ENCODE data around the gene SMIM28. TPM values are rescaled to one million over a fixed set of nuclear protein-coding genes. Genes with fewer than 3 reads are reported as not detected.
A peak's percentile ranks its signal among the peaks of the same experiment; 100 is the strongest.

Gene SMIM28
- total RNA-seq, 1 experiment from 2014 or later: not detected

DNA sequence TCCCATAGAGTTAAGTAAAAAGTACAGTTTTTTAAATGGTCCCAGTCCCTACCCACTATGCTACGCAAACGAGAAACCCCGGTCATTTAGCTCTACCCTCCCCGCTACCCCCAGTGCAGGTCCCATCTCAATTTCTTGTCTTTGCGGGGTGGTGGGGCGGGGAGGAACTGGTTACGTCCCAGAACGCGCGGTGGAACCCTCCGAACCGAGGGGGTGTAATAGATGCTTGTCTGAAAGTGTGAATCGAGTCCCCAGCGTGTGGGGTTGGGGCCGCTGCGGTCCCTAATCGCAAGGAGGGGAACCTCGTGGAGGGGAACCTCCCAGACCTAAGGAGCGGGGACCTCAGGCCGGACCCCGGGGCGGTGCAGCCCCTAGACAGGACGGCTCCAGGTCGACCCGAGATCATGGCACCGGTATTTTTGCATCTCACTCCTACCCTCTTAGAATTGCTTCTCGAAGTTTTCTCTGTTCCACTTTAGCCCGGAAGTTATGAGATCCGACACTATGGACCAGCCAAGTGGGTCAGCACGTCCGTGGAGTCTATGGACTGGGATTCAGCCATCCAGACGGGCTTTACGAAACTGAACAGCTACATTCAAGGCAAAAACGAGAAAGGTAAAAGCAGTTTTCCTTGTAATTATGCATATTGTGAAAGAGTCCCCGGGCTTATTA is 27.1 kb downstream of the SMIM28 start:
- TF ChIP-seq SIN3A (IDR thresholded peaks at IDR 0.05; ENCODE audit: borderline replicate concordance, insufficient read depth, low read depth, low read length): no peak
- TF ChIP-seq, protein P1, sequence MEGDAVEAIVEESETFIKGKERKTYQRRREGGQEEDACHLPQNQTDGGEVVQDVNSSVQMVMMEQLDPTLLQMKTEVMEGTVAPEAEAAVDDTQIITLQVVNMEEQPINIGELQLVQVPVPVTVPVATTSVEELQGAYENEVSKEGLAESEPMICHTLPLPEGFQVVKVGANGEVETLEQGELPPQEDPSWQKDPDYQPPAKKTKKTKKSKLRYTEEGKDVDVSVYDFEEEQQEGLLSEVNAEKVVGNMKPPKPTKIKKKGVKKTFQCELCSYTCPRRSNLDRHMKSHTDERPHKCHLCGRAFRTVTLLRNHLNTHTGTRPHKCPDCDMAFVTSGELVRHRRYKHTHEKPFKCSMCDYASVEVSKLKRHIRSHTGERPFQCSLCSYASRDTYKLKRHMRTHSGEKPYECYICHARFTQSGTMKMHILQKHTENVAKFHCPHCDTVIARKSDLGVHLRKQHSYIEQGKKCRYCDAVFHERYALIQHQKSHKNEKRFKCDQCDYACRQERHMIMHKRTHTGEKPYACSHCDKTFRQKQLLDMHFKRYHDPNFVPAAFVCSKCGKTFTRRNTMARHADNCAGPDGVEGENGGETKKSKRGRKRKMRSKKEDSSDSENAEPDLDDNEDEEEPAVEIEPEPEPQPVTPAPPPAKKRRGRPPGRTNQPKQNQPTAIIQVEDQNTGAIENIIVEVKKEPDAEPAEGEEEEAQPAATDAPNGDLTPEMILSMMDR (IDR thresholded peaks at IDR 0.05): no peak
- TF ChIP-seq, protein P2, sequence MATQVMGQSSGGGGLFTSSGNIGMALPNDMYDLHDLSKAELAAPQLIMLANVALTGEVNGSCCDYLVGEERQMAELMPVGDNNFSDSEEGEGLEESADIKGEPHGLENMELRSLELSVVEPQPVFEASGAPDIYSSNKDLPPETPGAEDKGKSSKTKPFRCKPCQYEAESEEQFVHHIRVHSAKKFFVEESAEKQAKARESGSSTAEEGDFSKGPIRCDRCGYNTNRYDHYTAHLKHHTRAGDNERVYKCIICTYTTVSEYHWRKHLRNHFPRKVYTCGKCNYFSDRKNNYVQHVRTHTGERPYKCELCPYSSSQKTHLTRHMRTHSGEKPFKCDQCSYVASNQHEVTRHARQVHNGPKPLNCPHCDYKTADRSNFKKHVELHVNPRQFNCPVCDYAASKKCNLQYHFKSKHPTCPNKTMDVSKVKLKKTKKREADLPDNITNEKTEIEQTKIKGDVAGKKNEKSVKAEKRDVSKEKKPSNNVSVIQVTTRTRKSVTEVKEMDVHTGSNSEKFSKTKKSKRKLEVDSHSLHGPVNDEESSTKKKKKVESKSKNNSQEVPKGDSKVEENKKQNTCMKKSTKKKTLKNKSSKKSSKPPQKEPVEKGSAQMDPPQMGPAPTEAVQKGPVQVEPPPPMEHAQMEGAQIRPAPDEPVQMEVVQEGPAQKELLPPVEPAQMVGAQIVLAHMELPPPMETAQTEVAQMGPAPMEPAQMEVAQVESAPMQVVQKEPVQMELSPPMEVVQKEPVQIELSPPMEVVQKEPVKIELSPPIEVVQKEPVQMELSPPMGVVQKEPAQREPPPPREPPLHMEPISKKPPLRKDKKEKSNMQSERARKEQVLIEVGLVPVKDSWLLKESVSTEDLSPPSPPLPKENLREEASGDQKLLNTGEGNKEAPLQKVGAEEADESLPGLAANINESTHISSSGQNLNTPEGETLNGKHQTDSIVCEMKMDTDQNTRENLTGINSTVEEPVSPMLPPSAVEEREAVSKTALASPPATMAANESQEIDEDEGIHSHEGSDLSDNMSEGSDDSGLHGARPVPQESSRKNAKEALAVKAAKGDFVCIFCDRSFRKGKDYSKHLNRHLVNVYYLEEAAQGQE (IDR thresholded peaks at IDR 0.05; ENCODE audit: insufficient read depth in 1 of 2, low read depth in 2 of 2, low read length in 1 of 2): no peak
- TF ChIP-seq TCF7L2 (IDR thresholded peaks at IDR 0.05; ENCODE audit: low read depth, low read length): no peak
- TF ChIP-seq POLR2AphosphoS5 (IDR thresholded peaks at IDR 0.05; ENCODE audit: low read depth, low read length): no peak
- H3K4me1 ChIP-seq (ENCODE audit: control insufficient read depth, insufficient read depth, low read length): peaks cover 6% of the 10 kb centered on the region
- H3K9me3 ChIP-seq (ENCODE audit: control insufficient read depth, insufficient read depth, low read depth, low read length): no peaks in the 10 kb centered on the region
- BruUV-seq (replicated peaks): no TSS peak
- ATAC-seq: no peak; the same call in 1 of the 2 replicates
- peak overlapping the region; percentile 81 for H3K27ac ChIP-seq (ENCODE audit: low read length)
- H3K27me3 ChIP-seq (ENCODE audit: control insufficient read depth, insufficient read depth, low read length): no peaks in the 10 kb centered on the region
- ChIA-PET CTCF (no interaction called here), POLR2A (no interaction called here)
- peak overlapping the region; percentile 79 to 92 for H3K4me3 ChIP-seq (ENCODE audit: low read depth in 2 of 2, low read length in 2 of 2)
- in situ Hi-C loops (cut with HindIII; ENCODE audit: low pct_unique_long_range_greater_than_20kb, low sequenced_read_pairs) (no loop called here), intact Hi-C loops (cut with micrococcal nuclease; ENCODE audit: unreplicated experiment) (loop anchor here (5.0 kb wide), 1 partner anchor 288 kb away; no protein-coding TSS in a partner anchor)
- DNase-seq (ENCODE audit: low read depth, low spot score): no peak
- peaks cover 18% of the 10 kb centered on the region for H3K36me3 ChIP-seq (ENCODE audit: control insufficient read depth, insufficient read depth, low read length)

DNA sequence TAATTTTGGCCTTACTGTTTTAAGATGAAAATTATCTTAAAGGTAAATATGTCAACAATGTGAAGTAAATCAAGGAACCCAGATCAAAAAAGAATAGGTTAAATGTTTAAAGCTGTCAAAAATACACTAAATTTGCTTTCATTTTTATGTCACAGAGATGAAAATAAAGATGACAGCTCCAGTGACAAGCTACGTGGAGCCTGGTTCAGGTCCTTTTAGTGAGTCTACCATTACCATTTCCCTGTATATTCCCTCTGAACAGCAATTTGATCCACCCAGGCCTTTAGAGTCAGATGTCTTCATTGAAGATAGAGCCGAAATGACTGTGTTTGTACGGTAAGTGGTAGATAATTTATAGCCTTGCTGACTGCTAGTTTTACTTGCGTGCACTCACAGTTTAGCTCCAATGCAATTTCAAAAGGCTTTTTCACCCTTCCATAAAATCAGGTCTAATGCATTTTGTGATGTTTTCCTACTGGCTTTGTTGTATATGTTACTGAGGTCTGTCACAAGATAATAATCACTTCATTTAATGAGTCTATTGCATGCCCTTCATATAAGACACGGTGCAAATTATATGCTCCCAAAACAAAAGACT is 28.2 kb downstream of the SMIM28 start:
- in situ Hi-C loops (cut with HindIII; ENCODE audit: low pct_unique_long_range_greater_than_20kb, low sequenced_read_pairs): no loop called here
- ATAC-seq (no peak), DNase-seq (ENCODE audit: low read depth, low spot score) (no peak)
- Histone ChIP-seq H3K27ac (ENCODE audit: low read length) (no peak overlapping the region), H3K27me3 (ENCODE audit: control insufficient read depth, insufficient read depth, low read length) (no peaks in the 10 kb centered on the region), H3K4me1 (ENCODE audit: control insufficient read depth, insufficient read depth, low read length) (peaks cover 9% of the 10 kb centered on the region), H3K36me3 (ENCODE audit: control insufficient read depth, insufficient read depth, low read length) (peaks cover 18% of the 10 kb centered on the region), H3K4me3 (ENCODE audit: low read depth in 2 of 2, low read length in 2 of 2) (no peak overlapping the region), H3K9me3 (ENCODE audit: control insufficient read depth, insufficient read depth, low read depth, low read length) (no peaks in the 10 kb centered on the region)
- ChIA-PET POLR2A (no interaction called here), CTCF (no interaction called here)
- TSS peak; percentile 71 for BruUV-seq (replicated peaks)
- TF ChIP-seq, protein P2 (IDR thresholded peaks at IDR 0.05; ENCODE audit: insufficient read depth in 1 of 2, low read depth in 2 of 2, low read length in 1 of 2): no peak
- intact Hi-C loops (cut with micrococcal nuclease; ENCODE audit: unreplicated experiment): loop anchor here (5.0 kb wide), 1 partner anchor 289 kb away; no protein-coding TSS in a partner anchor

Measured in Panc1 (cell line).